ENCODE measurements around the gene MINDY4.

DNA sequence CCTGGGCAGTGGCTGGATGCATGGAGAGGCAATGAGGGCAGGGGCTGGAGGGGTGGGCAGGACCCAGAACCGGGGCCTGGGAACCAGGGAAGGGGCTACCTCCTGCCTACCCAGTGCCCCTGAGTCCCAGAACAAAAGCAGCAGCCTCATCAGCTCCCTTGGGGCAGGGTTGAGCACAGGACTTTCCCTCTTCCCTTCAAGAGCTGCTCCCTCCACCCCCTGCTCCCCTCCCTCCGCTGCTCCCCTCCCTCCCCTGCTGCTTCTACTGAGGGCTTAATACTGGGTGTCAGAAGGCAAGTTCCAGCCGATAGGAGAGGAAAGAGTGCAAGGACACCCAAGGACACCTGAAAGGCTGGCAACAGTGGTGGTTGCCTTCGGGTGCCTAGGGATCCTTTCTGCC, 47.4 kb upstream of the MINDY4 start:
- TF ChIP-seq, protein P1, sequence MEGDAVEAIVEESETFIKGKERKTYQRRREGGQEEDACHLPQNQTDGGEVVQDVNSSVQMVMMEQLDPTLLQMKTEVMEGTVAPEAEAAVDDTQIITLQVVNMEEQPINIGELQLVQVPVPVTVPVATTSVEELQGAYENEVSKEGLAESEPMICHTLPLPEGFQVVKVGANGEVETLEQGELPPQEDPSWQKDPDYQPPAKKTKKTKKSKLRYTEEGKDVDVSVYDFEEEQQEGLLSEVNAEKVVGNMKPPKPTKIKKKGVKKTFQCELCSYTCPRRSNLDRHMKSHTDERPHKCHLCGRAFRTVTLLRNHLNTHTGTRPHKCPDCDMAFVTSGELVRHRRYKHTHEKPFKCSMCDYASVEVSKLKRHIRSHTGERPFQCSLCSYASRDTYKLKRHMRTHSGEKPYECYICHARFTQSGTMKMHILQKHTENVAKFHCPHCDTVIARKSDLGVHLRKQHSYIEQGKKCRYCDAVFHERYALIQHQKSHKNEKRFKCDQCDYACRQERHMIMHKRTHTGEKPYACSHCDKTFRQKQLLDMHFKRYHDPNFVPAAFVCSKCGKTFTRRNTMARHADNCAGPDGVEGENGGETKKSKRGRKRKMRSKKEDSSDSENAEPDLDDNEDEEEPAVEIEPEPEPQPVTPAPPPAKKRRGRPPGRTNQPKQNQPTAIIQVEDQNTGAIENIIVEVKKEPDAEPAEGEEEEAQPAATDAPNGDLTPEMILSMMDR (IDR thresholded peaks at IDR 0.05 in 2 of 3, conservative IDR thresholded peaks at IDR 0.05 in 1 of 3; ENCODE audit: control insufficient read depth in 2 of 3, extremely low read depth in 1 of 3, insufficient read depth in 1 of 3, low read depth in 3 of 3, low read length in 3 of 3), result no peak
- no peak for TF ChIP-seq EZH2 (IDR thresholded peaks at IDR 0.05; ENCODE audit: borderline replicate concordance, control insufficient read depth, low read depth, low read length)
